Fibroblast of skin of right biceps (primary cell): ENCODE data around the gene LSS.

Experiments used
- DNase-seq: peaks from one replicate; pipeline ENCODE4 v3.0.0-alpha.2; 2013

LSS gene

DNA sequence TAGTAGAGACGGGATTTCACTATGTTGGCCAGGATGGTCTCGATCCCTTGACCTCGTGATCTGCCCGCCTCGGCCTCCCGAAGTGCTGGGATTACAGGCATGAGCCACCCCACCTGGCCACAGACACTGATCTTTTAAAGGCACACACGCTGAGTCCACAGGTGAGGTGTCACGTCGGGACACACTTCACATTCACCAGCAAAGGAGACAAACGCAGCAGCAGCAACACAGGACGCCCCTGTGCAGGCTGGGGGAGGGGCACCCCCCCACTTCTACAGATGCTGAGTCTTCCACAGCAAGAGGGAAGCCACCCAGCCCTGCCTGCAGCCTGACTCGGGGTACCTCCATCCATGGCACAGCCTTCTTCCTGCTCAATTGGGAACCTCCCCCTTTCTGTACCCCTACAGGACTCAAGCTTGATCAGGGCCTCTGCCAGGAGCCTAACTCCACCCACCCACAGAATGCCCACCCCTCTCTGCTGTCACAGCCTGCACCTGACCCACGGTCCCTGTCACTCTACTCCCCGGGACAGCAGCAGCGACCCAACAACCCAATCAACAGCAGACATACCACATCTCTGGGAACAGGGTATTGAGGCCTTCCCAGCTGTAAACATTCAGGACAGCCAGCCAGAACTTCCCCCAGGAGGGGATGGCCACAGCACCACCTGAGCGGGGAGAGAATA is 9.5 kb downstream of the LSS start:
- DNase-seq: no peak

DNA sequence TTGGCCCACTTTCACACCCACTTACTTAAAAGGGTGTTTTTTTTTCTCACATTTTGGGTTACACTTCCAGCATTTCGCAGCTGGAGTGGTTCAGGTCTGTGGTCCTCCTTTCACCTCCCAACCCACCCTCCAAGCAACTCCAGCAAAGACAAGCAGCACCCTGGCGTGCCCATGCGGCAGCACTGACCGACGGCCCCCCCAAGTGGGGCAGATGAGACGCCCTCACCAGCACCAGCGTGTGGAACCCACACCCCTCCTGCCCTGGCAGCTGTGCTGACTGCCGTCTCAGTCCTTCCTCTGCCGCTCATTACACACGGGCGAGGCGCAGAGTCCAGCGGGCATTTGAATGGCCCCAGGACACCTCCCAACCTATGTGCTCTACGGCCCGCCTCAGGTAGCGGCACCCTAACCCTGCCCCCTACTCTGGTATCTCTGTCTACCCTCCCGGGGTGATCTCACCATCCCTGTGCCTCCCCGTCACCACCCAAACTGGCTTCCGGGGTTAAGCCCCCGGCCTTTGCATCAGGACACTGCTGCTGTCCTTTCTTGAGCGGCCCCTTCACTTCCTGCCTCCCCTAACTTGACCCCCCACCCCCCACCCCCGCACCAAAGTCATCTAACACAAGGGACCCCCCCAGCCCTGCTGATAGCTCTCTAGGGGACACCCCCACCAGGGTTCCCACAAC is 10.9 kb downstream of the LSS start:
- DNase-seq: no peak

DNA sequence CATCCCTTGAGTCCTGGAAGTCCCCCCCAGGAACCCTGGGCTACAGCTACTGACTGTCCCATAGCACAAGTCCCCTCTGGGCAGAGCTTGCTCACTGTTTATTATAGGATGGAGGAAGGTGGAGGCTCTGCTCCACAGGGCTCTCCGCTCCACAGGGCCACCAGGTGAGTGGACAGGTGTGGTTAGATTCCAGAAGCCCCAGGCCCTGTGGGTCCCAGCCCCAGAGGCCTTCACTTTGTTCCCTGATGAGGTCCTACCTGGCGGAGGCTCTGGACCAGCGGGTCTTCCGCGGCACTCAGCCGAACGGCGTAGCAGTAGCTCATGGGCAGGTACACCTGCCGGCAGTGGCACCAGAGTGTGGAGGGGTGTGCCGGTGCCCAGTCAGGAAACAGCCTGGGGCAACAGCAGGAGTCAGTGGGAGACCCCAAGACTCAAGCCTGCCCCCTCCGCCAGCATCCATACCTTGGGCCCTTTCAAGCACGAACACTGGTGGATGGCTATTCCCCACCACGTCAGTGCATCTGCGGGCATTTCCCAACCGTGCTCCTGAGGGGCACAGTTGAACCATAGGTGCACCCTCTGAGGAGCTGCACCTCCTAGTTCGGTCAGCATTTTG is 12.3 kb downstream of the LSS start:
- no peak for DNase-seq

DNA sequence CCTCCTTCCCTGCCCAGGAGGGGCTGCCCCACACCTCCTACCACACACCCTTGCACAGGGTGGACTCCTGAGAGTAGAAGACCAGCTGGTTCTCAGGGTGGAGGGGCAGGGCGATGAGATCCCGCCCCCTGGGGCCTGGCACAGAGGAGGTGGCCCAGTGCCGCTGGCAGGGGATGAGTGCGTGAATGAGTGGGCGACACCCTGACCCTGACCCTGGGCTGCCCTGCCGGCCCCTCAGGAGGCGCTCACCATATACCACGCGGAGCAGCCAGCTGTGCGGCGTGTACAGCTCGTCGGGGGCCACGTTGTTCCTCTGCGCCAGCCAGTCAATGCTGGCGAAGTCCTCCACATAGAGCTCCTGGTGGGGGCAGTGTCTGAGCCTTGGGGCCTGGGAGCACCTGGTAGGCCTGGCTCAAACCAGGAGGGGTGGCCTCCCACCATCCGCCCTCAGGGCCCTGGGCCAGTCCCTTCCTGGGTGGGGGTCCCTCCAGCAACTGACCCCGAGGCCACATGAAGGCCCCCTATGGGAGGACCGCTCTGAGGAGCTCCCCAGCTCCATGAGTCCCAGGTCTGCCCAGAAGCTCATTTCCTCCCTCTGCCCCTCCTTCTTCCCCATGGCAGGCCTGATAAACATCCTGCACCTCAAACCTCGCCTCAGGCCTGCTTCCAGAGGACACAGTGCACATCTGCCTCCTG is 13.0 kb downstream of the LSS start:
- no peak for DNase-seq

DNA sequence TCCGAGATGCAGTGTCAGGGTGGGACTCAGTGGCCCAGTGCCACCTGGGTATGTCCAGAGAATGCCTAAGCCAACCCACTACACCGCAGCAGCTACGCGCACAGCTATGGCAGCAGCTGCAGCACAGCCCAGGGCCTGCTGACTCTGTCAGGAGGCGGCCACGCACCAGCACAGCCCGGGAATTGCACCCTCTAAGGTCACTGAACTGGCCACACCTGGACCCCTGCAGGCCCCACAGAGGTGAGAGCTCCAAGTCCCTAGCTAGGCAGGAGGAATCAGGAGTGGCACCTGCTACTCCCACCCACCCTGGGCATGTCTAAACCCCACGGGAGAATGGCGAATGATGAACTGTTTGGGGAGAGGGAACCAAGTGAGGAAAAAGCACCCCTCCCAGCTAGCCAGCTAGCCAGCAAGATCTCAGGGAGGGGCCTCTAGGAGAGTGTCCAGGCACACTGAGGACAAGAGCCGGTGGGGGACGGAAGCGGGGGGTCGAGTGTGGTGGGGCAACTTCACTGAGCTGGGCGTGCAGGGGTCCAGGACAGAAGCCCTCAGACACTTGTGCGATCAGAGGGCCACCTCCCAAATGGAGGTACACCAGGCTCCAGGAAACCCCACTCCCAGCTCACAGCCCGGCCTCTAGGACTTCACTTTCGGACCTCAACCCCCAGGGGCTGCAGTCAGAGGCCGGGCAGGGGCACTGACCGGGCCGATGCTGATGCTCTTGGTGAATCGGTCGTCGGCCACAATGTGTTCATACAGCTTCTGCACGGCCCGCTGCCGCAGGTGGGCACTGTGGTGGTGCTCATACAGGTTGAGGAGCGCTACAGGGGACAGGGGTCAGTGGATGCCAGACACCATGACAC is 13.9 kb downstream of the LSS start:
- no peak for DNase-seq

DNA sequence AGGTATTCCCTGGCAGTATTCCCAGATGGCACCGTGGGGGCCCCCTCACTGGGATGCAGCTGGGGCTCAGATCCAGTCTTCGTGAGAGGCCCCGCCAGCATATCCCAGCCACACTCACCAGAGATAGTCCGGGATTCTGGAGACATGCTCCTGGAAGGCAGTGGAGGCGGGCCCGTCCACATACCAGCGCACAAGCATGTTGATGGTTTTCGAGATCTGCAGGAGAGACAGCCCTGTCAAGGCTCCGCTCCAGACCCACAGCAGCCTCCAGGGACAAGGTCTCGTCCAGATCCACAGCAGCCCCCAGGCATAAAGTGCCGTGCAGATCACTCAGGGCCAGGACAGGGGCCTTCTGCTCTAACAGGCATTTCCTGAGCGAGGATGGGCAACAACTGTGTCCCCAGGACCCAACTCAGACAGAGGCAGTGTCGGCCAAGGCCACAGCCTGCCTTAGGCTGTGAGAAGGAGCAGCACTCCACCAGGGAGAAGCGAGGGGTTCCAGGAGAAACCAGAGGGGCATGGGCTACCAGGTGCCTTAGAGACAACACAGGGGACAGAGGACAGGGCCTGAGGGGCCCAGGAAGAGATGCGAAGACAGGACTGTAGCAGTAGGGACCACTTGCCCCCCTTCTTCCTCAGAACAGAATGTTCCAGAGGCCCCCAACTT is 14.8 kb downstream of the LSS start:
- DNase-seq: no peak

DNA sequence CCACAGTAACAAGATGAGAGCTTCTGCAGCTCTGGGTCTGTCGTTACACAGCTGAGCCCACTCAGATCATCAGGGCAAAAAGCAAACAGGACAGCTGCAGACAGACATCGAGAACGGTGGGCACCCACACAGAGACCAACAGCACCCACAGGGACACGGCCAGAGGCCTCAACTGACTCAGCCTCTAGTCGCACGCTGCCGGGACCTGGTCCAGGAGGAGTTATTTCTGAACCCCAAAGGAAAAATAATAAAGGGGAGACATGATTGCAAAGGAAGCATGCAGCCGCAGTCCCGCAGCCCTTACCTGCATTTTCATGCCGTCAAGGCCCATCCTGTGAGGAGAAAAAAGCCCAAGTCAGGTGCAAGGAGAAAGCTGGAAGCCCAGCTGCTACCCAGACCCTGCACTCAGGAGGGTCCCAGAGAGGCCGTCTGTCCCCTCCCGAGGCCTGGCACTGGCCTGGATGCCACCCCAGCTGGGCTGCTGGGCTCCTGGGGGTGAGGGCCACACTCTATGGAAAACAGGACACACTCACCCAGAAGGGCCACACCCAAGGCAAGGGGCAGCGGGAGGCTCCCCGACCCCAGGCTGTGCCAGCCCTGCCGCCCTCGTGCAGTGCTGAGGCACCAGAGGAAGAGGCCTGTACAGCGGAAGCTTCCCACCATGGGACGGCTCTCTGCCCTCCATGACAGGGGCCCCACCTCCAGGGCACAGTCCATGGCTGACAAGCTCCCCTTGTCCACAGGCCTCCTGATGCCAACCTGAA is 15.7 kb downstream of the LSS start:
- no peak for DNase-seq

DNA sequence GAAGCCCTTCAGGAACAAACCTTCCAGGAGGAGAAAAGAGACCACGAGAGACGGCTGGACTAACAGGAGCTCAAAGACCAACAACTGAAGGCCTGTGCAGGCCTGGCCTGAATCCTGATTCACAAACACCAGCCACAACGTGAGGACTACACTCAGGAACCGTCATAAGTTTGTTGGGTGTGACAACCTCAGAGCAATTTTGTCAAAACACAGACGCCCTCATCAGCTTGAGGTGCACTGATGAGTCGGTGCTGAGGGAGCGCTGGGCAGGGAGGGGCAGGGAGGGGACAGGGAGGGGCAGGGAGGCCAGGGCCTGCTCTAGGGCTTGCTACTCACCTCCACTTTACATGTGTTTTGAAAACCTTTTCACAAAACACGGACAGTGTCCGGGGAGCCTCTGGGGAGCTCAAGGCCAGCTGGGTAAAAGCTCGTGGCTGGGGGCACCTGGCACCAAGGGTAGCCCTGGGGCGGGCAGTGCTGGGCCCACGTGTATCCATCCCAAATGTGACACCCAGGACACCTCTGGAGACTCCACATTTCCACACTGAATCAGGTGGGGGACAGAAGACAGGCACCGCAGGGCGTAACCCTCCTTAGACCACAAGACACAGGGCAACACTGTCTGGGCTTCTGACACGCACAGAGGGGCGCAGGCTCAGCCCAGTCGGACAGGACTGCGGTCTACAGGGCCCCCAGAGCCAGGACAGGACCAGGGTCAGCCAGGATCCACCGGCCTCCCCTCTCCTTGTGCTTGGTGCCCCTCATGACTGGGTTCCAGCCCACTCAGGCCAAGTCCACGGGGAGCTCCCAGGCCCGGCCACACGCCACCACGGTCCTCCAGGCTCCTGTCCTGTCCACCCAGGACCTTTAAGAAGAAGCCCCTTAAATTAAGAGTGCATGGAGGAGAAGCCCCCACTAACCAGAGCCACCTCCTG is 16.5 kb downstream of the LSS start:
- DNase-seq: no peak

DNA sequence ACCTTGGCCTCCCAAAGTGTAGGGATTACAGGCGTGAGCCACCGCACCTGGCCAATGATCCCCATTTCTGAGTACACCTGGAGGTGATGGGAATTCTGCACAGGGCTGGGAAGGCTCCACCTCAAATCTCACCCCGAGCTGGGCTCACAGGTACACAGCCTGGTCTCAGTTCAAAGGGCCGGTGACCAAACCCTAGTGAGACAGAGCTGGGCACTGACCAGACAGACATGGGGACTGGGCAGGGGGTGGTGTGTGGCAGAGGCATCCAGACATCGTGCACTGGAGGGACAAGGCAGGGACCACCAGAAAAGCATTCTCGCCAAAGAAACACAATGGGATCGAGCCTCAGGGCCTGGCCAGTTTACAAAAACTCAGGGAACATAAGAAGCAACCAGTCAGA is 17.2 kb downstream of the LSS start:
- DNase-seq: no peak

DNA sequence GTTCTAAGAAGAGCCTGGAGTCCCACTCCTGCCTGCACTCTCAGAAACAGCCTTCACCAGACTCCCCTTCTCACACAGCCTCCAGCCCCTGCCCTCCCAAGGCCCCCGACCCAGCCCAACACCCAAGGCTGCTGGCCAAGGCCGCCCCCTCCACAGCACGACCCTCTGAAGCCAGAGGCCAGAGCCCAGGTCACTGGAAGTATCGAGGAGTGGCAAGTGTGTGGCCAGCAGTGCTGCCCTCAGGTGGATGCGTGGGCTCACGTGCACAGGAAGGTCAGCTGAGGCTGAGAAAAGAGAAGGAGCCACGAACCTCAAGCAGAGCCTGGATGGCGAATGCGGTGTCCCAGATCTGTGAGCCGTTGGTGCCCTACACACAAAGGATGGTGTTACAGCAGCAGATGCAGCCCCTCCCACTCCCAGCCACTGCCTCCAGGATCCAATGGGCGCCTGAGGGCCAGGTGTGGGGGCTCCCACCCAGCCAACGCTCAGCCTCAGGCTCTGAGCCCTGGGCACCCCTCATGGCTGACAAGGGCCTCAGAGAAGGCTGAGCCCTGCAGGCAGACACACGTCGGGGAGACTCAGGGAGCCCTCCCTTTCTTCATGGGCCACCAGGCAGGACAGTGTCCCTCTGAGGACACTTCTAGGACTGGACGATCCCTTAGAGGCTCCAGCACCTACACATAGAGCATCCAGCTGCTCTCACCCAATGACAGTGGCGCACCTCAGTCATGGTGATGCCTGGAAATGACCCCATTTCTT is 18.0 kb downstream of the LSS start:
- DNase-seq: no peak

DNA sequence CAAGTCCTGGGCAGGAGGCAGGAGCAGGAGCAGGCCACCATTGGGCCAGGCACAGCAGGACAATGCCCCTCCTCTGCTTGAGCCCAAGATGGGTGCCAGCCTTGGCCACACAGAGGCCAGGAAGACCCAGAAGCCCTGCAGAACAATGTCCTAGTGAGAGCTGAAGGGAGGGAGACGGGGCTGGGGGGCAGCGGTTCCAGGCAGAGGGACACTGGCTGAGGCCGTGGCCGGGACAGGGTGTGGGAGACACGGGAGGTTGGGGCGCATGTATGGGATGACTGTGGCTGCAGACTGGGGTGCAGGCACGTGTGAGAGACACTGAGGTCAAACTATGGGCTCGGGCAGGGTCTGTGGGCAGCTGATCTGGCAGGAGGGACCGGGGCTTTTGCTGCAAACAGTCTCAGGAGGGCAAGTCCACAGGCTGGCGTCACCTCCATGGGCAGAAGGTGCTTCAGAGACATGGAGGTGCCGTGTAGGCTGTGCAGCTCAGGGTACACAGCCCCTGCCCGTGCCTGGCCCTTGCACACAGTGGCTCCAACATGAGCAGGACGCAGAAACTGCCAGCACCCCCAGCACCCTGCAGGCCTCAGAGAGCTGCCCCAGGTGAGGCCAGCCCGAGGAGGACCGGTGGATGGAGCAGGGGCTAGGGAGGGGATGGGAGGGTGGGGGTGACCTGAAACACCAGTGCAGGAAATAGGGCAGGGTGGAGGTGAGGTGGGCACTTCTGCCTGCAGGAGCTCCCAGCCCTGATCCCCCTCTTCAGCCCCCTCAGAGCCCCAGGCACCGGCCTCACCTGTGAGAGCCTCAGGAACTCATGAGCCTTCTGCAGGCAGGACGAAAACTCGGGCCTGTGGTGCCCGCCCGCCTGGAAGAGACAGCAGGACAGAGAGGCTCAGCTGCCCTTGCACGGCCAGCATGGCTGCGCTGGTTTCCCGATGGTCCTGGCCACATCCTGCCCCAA is 19.5 kb downstream of the LSS start:
- DNase-seq: no peak

DNA sequence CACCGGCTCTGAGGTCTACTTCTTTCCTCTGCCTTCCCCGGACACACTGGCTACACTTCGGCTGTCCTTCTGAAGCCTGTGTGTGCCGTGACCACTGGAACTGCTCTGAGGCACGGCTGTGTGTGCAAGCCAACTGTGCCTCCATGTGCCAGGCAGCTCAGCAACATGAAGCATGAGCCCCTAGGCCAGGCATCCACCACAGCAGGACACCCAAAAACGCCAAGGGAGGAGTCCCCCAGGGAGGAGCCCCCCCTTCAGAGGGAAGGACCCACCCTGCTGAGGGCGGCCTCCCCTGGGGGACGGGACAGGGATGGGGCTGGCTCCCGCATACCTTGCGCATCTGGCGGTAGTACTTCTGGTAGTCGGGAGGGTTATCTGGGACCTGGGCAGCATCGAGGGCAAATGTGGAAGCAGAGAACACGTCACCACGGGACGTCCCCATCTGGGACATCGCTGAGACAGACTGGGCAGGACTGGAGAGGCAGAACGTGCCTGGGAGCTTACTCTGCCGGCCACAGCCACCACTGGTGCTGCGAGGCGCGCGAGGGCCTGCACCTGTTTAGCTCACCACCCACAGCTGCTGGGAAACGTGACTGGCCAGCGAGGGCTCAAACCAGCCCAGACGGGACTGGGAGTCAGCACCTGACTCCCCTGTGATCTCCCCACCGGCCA is 20.5 kb downstream of the LSS start:
- DNase-seq: no peak

DNA sequence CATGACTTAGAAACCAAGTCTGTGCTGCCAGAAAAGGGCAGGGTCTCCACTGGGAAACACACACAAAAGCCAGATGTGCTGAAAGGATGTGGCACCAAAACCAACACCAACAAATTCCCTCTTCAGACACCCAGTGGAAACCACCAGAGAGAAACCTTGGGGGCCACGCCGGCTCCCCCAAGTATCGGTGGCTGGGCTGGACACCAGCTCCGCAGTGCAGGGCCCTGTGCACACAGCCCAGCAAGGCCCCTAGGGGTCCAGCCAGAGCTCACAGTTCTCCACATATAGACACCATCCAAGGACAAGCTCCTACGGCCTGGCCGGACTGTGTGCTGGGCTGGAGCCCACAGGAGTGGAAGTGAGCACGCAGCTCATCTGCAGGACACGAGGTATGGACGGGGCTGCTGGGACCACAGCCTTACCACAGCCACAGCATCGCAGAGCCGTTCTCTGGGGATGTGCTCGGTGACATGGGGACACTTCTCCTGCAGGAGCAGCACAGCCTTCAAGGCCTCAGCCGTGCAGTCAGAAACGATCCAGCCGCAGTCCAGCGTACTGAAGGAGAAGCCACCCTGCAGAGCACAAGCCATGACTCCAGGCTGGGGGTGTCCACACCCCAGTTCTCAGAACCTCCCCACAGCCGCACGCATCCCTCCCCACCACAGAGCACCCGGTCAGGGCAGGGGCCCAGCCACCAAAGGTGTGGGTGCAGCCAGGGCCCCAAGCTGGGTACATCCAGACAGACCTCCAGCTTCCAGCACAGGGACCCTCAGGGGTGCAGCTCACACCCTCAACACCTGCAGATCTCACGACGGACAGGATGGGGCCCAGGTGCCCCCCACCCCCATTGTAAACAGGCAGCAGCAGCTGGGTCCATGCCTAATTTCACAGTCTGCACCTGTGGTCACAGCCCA is 21.3 kb downstream of the LSS start:
- no peak for DNase-seq

DNA sequence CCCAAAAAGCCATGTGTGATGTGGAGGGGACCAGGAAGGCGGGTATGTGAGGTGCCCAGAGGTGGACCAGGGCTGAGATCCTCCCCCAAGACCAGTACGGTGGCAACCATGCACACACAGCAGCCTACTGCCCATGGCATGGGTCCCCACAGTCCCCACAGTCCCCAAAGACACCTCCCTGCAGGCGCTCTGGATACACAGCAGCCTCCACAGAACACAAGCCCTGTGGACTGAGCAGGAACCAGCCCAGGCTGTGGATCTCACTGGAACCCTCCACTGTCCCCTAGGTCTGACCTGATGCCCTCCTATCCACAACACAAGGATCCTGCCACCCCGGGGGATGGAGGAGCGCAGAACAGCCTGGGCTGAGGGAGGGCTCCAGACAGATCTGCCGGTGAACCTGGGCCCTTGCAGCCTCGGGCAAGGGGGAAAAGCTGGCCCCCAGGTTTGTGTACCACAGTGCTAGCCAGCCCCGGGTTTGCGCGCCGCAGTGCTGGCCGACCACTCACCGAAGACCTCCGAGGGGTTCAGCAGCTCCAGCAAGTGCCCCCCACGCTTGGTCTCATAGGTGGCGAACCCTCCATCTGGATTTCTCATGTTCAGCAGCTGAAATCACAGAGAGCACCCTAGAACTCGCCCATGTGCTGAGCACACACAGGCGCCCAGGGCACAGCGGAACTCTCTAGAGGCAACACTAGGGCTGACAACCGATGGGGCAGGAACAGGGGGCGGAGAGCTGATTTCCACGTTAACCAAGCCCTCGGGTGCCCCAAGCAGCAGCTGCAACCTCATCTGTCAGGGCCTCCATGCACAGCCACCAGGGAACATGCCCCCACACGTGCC is 22.2 kb downstream of the LSS start:
- DNase-seq: no peak

DNA sequence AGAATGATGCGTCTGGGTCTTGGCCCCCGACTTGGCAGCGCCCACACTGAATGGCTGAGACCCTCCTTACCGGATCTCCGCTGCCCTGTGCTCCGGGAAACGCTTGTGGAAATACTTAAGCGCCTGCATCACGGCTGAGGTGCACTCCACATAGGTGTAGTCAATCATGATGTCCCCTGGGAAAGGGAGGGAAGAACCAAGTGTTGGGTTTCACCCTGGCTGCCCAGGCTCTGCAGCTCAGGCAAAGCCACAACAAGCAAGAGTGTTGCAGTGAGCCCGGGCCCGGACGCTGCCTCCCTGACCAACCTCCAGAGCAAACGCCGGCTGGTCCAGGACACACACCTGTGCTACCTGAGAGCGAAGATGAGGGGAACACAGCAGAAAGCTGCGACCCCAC is 22.8 kb downstream of the LSS start:
- DNase-seq: no peak

DNA sequence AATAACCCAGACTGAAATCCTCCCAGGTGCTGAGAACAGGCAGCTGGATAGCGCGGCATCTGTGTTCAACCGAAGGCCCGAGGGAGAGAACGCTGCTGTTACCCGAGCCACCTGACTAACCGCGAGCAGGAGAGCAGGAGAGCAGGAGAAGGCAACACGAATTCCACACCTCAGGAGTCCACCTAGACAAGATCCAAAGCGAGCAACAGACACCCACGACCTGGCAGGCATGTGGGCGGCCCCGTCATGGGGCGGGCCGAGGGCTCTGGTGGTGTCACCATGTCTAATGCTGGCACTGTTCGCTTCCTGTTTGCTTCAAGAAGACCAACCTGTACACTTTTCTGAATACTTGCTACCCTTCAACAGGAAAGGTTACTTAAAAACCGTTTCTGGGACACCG is 23.4 kb downstream of the LSS start:
- DNase-seq: no peak
